Epidermal melanocyte (primary cell): ENCODE data around the gene INVS.

Source experiments
- DNase-seq: peaks from one replicate; pipeline ENCODE4 v3.0.0; 2011; ENCODE audit warnings: low spot score; ENCODE audit not compliant: insufficient read length

The INVS gene

GRCh38 chr9:100277166-100277979 is 178.3 kb downstream of the INVS start:
- no peak for DNase-seq

DNA sequence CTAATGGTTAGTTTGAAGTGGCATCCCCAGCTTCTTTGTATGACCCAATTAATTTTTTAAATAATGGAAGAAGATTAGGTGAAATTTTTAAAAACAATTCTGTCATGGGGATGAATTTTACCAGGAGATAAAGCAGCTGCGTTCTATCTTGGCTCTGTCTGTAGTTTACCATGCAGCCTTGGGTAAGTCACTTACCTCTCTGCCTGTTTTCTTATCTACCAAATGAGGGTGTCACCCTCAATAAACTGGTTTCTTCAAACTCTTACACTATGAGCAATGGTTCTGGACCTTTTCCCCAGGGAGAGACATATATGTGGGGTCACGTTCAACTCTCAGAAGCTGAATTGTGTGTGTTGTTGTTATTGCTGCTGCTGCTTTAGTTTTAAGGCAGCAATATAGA is 182.0 kb downstream of the INVS start:
- DNase-seq = no peak

DNA sequence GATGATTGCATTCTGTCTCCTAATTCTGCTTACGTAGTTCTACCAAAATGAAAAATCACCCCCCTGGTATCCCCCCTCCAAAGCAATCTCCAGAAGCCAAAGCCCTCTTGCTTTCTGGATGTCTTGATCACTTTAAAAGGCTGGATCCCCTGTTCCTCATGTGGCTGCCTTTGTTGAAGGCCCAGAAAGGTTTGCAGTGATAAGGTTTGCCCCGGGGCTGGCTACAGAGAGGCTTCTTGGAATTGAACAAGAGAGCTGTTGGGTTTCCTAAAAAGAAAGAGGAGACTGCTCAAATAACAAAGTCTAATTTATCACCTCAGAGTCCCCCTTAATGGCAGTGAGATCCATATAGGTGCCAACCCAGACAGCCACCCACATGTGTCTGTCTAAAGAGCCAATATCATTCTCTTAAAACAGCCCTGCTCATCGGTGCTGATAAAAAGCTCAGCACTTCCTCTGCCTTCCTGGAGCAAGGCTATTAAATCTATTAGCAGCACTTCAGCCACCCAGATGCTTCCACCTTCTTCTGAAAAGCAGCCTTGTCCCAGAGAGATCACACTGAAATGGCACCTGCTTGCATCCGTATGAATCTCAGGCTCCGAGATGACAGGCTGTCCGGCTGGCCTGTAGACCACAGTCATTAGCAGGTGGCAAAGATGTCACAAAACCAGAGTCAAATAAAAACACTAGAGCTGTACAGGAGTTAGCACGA is 182.8 kb downstream of the INVS start:
- DNase-seq = no peak

DNA sequence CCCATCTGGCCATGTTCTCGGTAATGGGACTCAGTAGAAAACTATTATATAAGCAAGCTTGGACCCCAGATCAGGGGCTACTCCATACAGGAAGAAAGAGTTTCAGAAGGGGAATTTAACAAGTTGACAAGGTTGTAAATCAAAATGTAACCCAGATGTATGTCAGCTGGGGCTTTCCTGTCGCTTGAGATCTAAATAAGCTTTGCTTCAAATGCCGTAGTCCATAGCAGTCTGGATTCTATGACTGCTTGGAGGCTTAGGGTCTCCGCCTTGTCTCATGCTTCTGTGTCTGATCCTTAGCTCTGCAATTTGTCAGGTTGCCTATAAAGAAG is 183.3 kb downstream of the INVS start:
- no peak for DNase-seq

DNA sequence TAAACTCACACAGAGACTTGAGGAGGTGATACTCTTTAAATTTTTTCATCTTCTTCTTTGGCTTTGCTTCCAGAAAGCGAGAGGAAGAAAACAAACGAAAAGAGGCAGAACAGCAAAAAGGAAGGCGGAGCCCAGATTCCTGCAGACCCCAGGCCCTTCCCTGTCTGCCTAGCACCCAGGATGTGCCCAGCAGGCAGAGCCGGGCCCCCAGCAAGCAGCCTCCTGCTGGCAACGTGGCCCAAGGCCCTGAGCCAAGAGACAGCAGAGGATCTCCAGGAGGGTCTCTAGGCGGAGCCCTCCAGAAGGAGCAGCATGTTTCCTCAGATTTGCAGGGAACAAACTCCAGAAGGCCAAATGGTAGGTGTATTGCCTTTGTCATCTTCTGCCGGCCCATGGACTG is 185.2 kb downstream of the INVS start:
- no peak for DNase-seq

- no peak for DNase-seq
These were observed 186.0 kb downstream of the INVS start for GRCh38 chr9:100285080-100285479.

DNA sequence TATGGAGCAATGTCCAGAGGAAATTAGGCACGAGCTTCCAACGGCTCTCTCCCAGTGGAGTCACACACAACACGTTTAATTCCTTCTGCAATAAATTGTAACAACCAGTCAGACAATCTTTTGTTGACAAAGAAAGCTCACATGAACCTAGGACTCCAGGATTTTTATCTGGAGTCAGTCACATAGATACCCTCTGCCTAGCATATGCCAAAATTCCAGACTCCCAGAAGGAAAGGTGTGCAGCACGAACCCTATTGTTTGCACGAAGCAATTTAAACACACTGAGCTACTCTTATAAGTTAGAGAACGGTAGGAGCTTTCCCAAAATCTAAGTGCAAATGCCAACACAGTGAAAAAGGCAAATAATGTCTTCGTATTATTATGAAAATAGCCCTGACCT is 186.6 kb downstream of the INVS start:
- no peak for DNase-seq

- no peak for DNase-seq
These were observed 187.2 kb downstream of the INVS start for GRCh38 chr9:100286257-100286656.

GRCh38 chr9:100287186-100287585 is 188.1 kb downstream of the INVS start:
- DNase-seq = no peak

DNA sequence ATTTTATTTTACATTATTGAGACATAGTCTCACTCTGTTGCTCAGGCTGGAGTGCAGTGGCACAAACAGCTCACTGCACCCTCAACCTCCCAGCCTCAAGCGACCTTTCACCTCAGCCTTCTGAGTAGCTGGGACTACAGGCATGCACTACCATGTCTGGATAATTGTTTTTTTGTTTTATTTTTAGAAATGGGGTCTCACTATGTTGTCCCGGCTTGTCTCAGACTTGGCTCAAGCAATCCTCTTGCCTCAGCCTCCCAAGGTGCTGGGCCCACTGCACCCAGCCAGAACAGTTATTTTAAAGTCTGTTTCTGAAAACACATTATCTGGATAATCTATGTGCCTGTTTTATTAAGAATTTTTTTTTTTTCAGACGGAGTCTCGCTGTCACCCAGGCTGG is 191.7 kb downstream of the INVS start:
- DNase-seq = no peak

DNA sequence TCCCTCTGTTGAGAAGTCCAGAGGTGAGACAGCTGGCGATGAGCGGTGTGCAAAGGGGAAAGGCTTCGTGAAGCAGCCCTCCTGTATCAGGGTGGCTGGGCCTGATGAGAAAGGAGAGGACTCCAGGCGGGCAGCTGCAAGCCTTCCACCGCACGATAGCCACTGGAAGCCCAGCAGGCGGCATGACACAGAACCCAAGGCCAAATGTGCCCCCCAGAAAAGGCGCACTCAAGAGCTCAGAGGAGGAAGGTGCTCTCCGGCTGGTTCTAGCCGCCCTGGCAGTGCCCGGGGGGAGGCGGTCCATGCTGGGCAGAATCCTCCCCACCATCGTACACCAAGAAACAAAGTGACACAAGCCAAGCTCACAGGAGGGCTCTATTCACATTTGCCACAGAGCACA is 193.4 kb downstream of the INVS start:
- no peak for DNase-seq

GRCh38 chr9:100294341-100294740 is 195.3 kb downstream of the INVS start:
- DNase-seq = no peak

DNA sequence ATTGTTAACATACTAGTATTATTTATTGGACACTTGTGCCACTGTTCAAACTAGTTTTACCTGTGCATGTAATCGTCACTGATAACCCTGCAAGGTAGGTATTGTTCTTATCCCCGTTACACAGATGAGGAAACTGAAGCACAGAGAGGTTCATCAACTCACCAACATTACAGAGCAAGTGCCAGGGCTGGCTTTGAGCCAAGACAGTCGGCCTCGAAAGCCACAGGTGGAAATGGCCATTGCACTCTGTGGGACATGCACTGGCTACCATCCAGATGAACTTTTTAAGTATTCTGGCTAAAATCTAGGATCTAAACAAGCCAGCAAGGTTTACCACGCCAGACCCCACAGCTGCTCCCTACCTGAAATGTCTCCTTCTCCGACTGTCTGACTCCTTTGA is 195.8 kb downstream of the INVS start:
- DNase-seq = no peak

GRCh38 chr9:100295240-100295639 is 196.2 kb downstream of the INVS start:
- DNase-seq = no peak

GRCh38 chr9:100296407-100296806 is 197.4 kb downstream of the INVS start:
- DNase-seq = no peak

GRCh38 chr9:100298378-100298777 is 199.3 kb downstream of the INVS start:
- DNase-seq = no peak

GRCh38 chr9:100303747-100304146 is 204.7 kb downstream of the INVS start:
- DNase-seq = no peak

- DNase-seq = no peak
These were observed 207.2 kb downstream of the INVS start for GRCh38 chr9:100306283-100306682.

DNA sequence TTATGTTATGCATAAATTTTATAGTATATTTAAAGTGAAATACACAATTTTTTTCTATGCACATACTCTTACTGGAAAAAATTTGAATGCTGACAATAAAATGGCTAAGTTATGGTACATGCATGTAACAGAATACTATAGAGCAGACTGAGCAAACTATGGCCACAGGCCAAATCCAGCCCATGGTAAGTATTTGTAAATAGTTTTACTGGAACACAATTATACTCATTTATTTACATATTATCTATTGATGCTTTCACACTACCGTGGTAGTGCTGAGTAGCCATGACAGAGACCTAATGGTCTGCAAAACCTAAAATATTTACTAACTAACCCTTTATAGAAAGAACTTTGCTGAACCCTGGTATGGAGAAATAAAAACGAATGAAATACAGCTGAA is 208.0 kb downstream of the INVS start:
- no peak for DNase-seq

- no peak for DNase-seq
These were observed 210.0 kb downstream of the INVS start for GRCh38 chr9:100308965-100309564.

DNA sequence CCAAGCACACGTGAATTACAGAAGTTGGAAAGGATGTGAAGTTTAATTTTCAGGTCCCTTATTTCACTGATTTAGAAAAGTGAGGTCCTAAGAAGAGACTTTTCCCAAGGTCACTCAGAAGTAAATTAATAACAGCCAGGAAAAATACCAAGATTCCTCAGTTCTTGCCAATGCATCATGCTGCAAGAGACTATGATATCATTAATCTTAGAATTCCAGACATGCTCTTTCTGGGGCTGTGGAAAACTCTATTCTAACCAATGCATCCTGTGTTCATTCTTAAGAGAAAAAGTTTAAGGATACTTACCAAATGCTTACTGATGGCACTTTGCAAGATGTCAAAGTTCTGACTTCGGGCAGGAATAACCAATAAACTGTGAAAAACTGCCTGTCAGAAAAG is 210.9 kb downstream of the INVS start:
- no peak for DNase-seq

- no peak for DNase-seq
These were observed 216.5 kb downstream of the INVS start for GRCh38 chr9:100315561-100315960.

DNA sequence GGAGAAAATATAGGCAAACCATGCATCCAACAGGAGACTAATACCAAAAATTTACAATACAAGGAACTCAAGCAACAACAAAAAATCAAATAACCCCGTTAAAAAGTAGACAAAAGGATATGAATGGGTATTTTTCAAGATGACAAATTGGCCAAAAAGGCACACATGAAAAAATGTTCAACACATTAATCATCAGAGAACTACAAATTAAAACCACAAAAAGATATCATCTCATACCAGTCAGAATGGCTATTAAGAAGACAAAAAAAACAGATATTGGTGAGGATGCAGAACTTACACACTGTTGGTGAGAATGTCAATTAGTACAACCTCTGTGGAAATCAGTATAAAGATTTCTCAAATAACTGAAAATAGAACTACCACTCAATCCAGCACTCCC is 218.7 kb downstream of the INVS start:
- no peak for DNase-seq
